K562 (cell line): ENCODE data around the gene FAAP100. TPM values are rescaled to one million over a fixed set of nuclear protein-coding genes. Genes with fewer than 3 reads are reported as not detected.

ENCODE experiments used
- ATAC-seq: fragments of 200-7000 bp; cut with Tn5 transposase; 3 replicates; pipeline ENCODE4 v1.9.1; 2020; ENCODE audit warnings: moderate library complexity
- BruUV-seq: library from RNA; stranded (reverse); fragments of 400-500 nt; replicated peaks from 2 replicates; lab custom pipeline; 2021; lab: Mats Ljungman, UMichigan
- CTCF ChIA-PET: fragments of 300-600 bp; formaldehyde crosslinking; extraction: SDS; loops from one replicate; lab custom pipeline; 2021; ENCODE audit warnings: low intra/inter-chr PET ratio; lab: Yijun Ruan, JAX
- POLR2A ChIA-PET: fragments of 300-600, 350-650 bp; sonication (Branson Sonifier 250); formaldehyde crosslinking; extraction: SDS; loops from one replicate; lab custom pipeline; 2021; ENCODE audit warnings: antibody characterized with exemption, inconsistent platforms; lab: Yijun Ruan, JAX
- DNase-seq, 4 experiments: peaks; one replicate each; pipeline versions ENCODE4 v3.0.0 to v3.0.0-alpha.2; 2011 to 2018; ENCODE audit warnings: low spot score in 3 of 4, mixed read lengths in 3 of 4; ENCODE audit errors: extremely low read depth in 1 of 4
- FAIRE-seq: peaks from 2 replicates; lab custom pipeline; 2011; peaks lifted over from hg19 to GRCh38; lab: Jason Lieb, UNC
- H2AFZ ChIP-seq: 2 replicates; pipeline ENCODE4 v1.6.0; 2011; ENCODE audit warnings: low read depth, low read length, control low read depth, inconsistent platforms
- H3K27ac ChIP-seq: fragments of 200-600 bp; 3 replicates; pipeline ENCODE4 v1.8.0; 2011; ENCODE audit warnings: low read depth, mild to moderate bottlenecking, control low read depth, inconsistent platforms, low read length, moderate library complexity, mixed read lengths; ENCODE audit errors: extremely low read depth
- H3K27me3 ChIP-seq, 2 experiments: fragments of 300-600 bp in 1 of 2; 2 replicates in 1 of 2; 3 replicates in 1 of 2; pipeline versions ENCODE4 v1.6.0 to v1.8.0; 2011; ENCODE audit warnings: inconsistent platforms in 2 of 2, low read length in 2 of 2, mild to moderate bottlenecking in 1 of 2, mixed read lengths in 1 of 2, moderate library complexity in 1 of 2; ENCODE audit not compliant: control insufficient read depth in 2 of 2, insufficient read depth in 2 of 2
- H3K36me3 ChIP-seq: fragments of 300-600 bp; 3 replicates; pipeline ENCODE4 v1.8.0; 2011; ENCODE audit warnings: mild to moderate bottlenecking, low read length, inconsistent platforms; ENCODE audit not compliant: control insufficient read depth, insufficient read depth
- H3K4me1 ChIP-seq, 2 experiments: fragments of 200-600 bp in 1 of 2; replicated peaks in 1 of 2; 2 replicates in 1 of 2; 3 replicates in 1 of 2; pipeline versions ENCODE4 v1.5.1 to v1.8.0; 2011; ENCODE audit warnings: inconsistent platforms in 2 of 2, low read length in 2 of 2, mild to moderate bottlenecking in 1 of 2, mixed read lengths in 1 of 2, moderate library complexity in 1 of 2; ENCODE audit not compliant: control insufficient read depth in 2 of 2, insufficient read depth in 2 of 2
- H3K4me2 ChIP-seq: 2 replicates; pipeline ENCODE4 v1.6.1; 2011; ENCODE audit warnings: low read length, control low read depth, inconsistent platforms, mixed read lengths; ENCODE audit not compliant: insufficient read depth
- H3K4me3 ChIP-seq: fragments of 200-600 bp; sonication (generic), shearing (Covaris generic); 2 replicates; pipeline ENCODE4 v1.5.1; 2016; ENCODE audit warnings: control low read depth, inconsistent platforms
- H3K79me2 ChIP-seq: fragments of 200-600 bp; 3 replicates; pipeline ENCODE4 v1.8.0; 2011; ENCODE audit warnings: low read length, inconsistent platforms; ENCODE audit not compliant: control insufficient read depth, insufficient read depth
- H3K9ac ChIP-seq, 2 experiments: 2 replicates each; pipeline versions ENCODE4 v1.6.0 to v1.6.1; 2011; ENCODE audit warnings: low read depth in 2 of 2, low read length in 2 of 2, control low read depth in 1 of 2, inconsistent platforms in 1 of 2, mild to moderate bottlenecking in 1 of 2, mixed read lengths in 1 of 2; ENCODE audit not compliant: insufficient read depth in 1 of 2
- H3K9me1 ChIP-seq: one replicate; pipeline ENCODE4 v1.6.0; 2011; ENCODE audit warnings: inconsistent platforms, mild to moderate bottlenecking, low read length, moderate library complexity; ENCODE audit not compliant: control insufficient read depth, insufficient read depth
- H3K9me3 ChIP-seq: replicated peaks from 2 replicates; pipeline ENCODE4 v1.5.1; 2011; ENCODE audit warnings: low read depth, low read length, inconsistent platforms; ENCODE audit not compliant: control insufficient read depth, insufficient read depth
- H4K20me1 ChIP-seq: replicated peaks from 2 replicates; pipeline ENCODE4 v1.6.1; 2011; ENCODE audit warnings: low read length, inconsistent platforms, mixed read lengths; ENCODE audit not compliant: control insufficient read depth, insufficient read depth
- HNRNPH1 ChIP-seq: fragments of 200-400 bp; formaldehyde crosslinking; optimal IDR thresholded peaks from 2 replicates; pipeline ENCODE3; 2017; ENCODE audit warnings: low read depth, mild to moderate bottlenecking, low read length, moderate library complexity
- POLR2A ChIP-seq: fragments of 450-650 bp; conservative IDR thresholded peaks from 2 replicates; pipeline ENCODE4 v1.6.1; 2016
- SIRT6 ChIP-seq: IDR thresholded peaks from one replicate; pipeline ENCODE4 v1.6.1; 2012; ENCODE audit warnings: low read depth, mild to moderate bottlenecking, control low read depth, inconsistent platforms, low read length, moderate library complexity
- THRAP3 ChIP-seq: fragments of 450-650 bp; IDR thresholded peaks from 2 replicates; pipeline ENCODE4 v1.6.1; 2016; ENCODE audit warnings: mild to moderate bottlenecking, inconsistent platforms, borderline replicate concordance
- U2AF1 ChIP-seq: fragments of 200-400 bp; formaldehyde crosslinking; optimal IDR thresholded peaks from 2 replicates; pipeline ENCODE3; 2017; ENCODE audit warnings: mild to moderate bottlenecking, low read depth, low read length, moderate library complexity
- XRCC5 ChIP-seq: fragments of 200-400 bp; formaldehyde crosslinking; IDR thresholded peaks from 2 replicates; pipeline ENCODE4 v1.6.1; 2017; ENCODE audit warnings: low read depth, mild to moderate bottlenecking, low read length
- ZNF282 ChIP-seq: sonication (generic); formaldehyde crosslinking; IDR thresholded peaks from 2 replicates; pipeline ENCODE4 v1.8.1; 2023; ENCODE audit warnings: missing genetic modification reagents
- ZNF699 ChIP-seq: fragments of 250-450 bp; sonication (Bioruptor Pico); IDR thresholded peaks from 2 replicates; pipeline ENCODE4 v1.8.0; 2021; ENCODE audit warnings: mild to moderate bottlenecking, moderate library complexity; ENCODE audit not compliant: insufficient replicate concordance
- ZNF77 ChIP-seq: fragments of 250-450 bp; sonication (Bioruptor Pico); IDR thresholded peaks from 2 replicates; pipeline ENCODE4 v1.5.0; 2020
- WGBS: fragments of 100-300 bp; shearing (Covaris generic); methylation state at CpG from one replicate; pipeline ENCODE4 v1.1.6; 2016; ENCODE audit warnings: low coverage, mixed read lengths; ENCODE audit not compliant: insufficient coverage; ENCODE audit errors: missing lambda C conversion rate; 5-methylcytosine and 5-hydroxymethylcytosine counted together
- in situ Hi-C: fragments of 300-500 bp; cut with MboI; formaldehyde crosslinking; loops from 4 replicates; pipeline ENCODE4 v1.15.0; 2018; ENCODE audit warnings: inconsistent platforms, mixed read lengths
- intact Hi-C: fragments of 100-400 bp; cut with micrococcal nuclease; formaldehyde crosslinking; loops from 2 replicates; pipeline ENCODE4 v1.14.2; 2022
- polyA plus RNA-seq, 8 experiments: library from polyadenylated mRNA; depleted of rRNA in 4 of 8; stranded (reverse) in 5 of 8; unstranded in 3 of 8; fragments of >200 nt; fragmentation: Nextera tagmentation in 2 of 8; fragmentation: Illumina TruSeq in 1 of 8; extraction: Ambion mirVana in 2 of 8; extraction: Trizol in 1 of 8; gene quantifications; 2 replicates each; pipeline versions ENCODE4 v1.2.1 to v1.2.3, GENCODE V29; 2011 to 2014; ENCODE audit warnings: inconsistent platforms in 1 of 8, missing spikeins in 1 of 8
- total RNA-seq, 7 experiments: library from RNA; depleted of rRNA in 6 of 7; stranded (reverse); fragments of >200 nt in 6 of 7; fragmentation: Illumina TruSeq in 2 of 7; extraction: Trizol in 2 of 7; gene quantifications; 2 replicates each; pipeline versions ENCODE4 v1.2.1 to v1.2.3, GENCODE V29; 2011 to 2021; ENCODE audit warnings: low replicate concordance in 1 of 7
- TF ChIP-seq, protein P1 (sequence below): fragments of 250-450 bp; sonication (Bioruptor Pico); IDR thresholded peaks from 2 replicates; pipeline ENCODE4 v1.8.0; 2022; ENCODE audit warnings: inconsistent platforms
- TF ChIP-seq, protein P2 (sequence below): sonication (generic); formaldehyde crosslinking; IDR thresholded peaks from 2 replicates; pipeline ENCODE4 v1.8.0; 2022; ENCODE audit warnings: missing genetic modification reagents, mild to moderate bottlenecking, moderate library complexity, borderline replicate concordance
- TF ChIP-seq, protein P3 (sequence below): fragments of 250-450 bp; sonication (Bioruptor Pico); IDR thresholded peaks from 2 replicates; pipeline ENCODE4 v1.5.0; 2021; ENCODE audit warnings: mild to moderate bottlenecking, moderate library complexity

FAAP100 gene
- total and polyA plus RNA-seq, 9 of the 15 experiments (the other 6 are each of a cell fraction or from before 2014, with no cell fraction given), result 0.31 to 51.2 (median 12.6) TPM

DNA sequence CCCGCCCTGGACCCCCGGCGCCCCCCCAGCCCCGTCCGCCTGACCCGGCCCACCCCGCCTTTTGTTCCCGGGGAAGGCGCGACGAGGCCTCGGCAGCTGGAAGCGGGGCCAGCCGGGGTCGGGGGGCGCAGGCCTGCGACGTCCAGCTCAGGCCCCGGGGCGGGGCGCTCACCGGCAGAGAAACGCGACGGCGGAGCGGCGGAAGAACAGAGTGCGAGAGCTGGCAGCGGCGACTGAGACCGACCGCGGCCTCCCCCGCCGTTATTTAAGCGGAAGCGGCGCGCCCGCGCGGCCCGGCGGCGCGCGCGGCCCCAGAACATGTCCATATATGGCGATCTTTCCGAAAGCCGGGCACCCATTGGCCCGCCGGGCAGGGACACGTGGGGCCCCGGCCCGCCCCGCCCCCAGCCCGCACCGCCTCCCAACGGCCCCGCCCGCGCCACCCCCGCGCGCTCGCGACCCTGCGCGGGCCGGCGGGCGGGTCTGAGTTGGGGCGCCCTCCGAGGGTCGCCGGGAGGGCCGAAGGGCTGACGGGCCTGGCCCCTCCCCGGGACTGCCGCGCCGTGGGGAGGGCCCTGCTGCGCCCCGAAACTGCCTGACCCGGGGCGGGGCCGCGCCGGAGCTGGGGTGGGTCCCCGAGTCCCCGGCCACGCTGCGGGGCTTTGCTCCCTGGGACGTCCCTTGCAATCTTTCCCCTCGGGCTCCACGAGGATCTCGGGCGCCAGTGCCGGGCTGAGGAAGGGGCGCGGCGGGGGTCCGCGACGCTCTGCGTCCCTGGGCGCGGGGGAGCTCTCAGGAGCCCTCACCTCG is 39.4 kb downstream of the FAAP100 start, which contains the start of gene ACTG1 (continued):
- TF ChIP-seq, protein P1, sequence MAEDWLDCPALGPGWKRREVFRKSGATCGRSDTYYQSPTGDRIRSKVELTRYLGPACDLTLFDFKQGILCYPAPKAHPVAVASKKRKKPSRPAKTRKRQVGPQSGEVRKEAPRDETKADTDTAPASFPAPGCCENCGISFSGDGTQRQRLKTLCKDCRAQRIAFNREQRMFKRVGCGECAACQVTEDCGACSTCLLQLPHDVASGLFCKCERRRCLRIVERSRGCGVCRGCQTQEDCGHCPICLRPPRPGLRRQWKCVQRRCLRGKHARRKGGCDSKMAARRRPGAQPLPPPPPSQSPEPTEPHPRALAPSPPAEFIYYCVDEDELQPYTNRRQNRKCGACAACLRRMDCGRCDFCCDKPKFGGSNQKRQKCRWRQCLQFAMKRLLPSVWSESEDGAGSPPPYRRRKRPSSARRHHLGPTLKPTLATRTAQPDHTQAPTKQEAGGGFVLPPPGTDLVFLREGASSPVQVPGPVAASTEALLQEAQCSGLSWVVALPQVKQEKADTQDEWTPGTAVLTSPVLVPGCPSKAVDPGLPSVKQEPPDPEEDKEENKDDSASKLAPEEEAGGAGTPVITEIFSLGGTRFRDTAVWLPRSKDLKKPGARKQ (CRISPR knock-in tag), result no peak
- TF ChIP-seq ZNF77 (CRISPR knock-in tag) (no peak), ZNF282 (CRISPR knock-in tag) (no peak), THRAP3 (no peak)

DNA sequence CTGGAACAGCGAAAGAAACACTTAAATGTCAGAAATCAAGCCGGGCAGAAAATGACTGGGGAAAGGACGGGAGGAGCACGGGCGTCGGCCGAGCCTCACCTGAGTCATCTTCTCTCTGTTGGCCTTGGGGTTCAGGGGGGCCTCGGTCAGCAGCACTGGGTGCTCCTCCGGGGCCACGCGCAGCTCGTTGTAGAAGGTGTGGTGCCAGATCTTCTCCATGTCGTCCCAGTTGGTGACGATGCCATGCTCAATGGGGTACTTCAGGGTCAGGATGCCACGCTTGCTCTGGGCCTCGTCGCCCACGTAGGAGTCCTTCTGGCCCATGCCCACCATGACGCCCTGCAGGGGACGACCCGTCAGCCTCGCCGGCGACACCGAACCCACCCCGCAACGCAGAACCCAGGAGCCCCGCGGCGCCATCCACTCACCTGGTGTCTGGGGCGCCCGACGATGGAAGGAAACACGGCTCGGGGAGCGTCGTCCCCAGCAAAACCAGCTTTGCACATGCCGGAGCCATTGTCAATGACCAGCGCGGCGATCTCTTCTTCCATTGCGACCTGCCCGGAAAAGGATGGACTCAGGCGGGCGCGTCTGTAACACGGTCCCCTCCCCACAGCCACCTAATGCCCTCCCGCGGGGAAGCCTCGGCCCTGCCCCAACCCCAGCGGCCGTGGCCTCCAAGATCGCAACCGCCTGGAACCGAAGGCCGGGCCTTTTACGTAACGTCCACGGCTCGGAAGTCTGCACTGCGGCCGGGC is 40.2 kb downstream of the FAAP100 start:
- Histone ChIP-seq H3K36me3 (peaks cover 37% of the 10 kb centered on the region), H3K9ac (peak overlapping the region; percentile 94 to 100), H3K79me2 (peaks cover 37% of the 10 kb centered on the region), H2AFZ (no peak overlapping the region), H3K9me1 (peaks cover 9% of the 10 kb centered on the region), H4K20me1 (peaks cover 38% of the 10 kb centered on the region), H3K27ac (peak overlapping the region; percentile 84), H3K4me1 (peaks cover 35 to 58% of the 10 kb centered on the region in 2 experiments; a peak in 4 of 5 replicates), H3K4me3 (peak overlapping the region; percentile 86), H3K9me3 (0 out of 2 replicates have a peak, but pooled peaks cover 1% of the 10 kb centered on the region), H3K4me2 (peak overlapping the region; percentile 94), H3K27me3 (no peaks in the 10 kb centered on the region)
- POLR2A ChIA-PET, result interaction anchor here (0.6 to 6.4 kb wide), 28 partner anchors 11 to 595 kb away, joined by 3 to 132 read pairs (median 4); partner anchors contain the start of genes CEP131, FAAP100 and SLC38A10
- WGBS, result under 1% methylated on average over 51 of the region's 62 CpGs
- ATAC-seq, result peak; percentile 6
- intact Hi-C loops (no loop called here), in situ Hi-C loops (no loop called here)
- CTCF ChIA-PET, result no interaction called here
- FAIRE-seq, result no peak
- TSS peak; percentile 62 for BruUV-seq
- DNase-seq, result no peak
- TF ChIP-seq XRCC5 (0 out of 2 replicates have a peak, but pooled peaks have one; percentile 16), HNRNPH1 (peak; percentile 63), SIRT6 (peak; percentile 96), U2AF1 (peak; percentile 4), ZNF699 (no peak), POLR2A (peak; percentile 82)
- TF ChIP-seq, protein P2, sequence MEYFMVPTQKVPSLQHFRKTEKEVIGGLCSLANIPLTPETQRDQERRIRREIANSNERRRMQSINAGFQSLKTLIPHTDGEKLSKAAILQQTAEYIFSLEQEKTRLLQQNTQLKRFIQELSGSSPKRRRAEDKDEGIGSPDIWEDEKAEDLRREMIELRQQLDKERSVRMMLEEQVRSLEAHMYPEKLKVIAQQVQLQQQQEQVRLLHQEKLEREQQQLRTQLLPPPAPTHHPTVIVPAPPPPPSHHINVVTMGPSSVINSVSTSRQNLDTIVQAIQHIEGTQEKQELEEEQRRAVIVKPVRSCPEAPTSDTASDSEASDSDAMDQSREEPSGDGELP (CRISPR knock-in tag), result peak; percentile 65
- TF ChIP-seq, protein P3, sequence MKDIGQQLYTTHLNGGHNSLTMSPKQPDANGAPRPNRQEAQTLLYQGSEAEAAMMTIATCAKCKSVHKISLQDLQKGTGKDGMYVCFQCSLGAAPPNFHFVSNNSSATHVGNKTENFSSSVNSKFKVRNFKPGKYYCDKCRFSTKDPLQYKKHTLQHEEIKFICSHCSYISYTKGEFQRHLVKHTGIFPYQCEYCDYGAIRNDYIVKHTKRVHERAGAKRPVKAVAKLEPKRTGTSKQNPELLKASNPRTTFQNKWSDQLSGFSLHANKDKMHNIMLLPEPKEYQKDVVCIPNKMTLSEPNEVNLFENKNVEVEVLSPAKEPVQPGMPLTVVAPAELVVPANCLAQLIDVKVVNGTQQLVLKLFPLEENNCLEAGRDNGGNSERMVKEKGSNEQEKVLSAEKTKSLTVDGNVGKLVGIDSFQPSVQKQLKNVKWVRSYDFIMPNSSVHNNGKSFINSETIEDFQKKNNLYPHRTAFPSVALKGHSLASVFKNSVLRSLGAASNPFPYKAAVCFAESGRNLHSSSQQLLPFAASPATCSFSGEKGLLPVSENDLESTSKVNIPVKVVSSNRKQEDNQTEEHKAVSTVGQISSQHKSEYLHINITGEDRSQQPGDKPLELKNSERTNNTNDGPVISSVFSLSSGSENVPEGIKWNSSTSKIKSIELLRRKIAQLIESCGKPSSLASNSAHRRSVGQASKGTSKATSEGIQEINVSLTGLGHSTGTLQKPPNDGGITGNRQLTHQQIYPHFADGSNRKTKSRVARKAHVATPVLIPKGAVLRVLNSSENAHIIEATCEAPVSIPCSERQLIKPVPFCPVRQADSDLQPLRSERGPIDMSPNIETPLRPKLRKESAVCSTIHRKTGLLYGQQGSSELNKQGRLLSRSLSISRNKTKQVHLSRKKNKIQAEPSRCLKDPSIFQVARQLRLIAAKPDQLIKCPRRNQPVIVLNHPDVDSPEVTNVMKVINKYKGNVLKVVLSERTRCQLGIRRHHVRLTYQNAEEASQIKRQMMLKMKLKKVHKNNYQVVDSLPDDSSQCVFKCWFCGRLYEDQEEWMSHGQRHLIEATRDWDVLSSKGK, result no peak
